Thoracic aorta (tissue), 2 donors: ENCODE results near the gene TUBGCP2. TPM values are rescaled to one million over a fixed set of nuclear protein-coding genes. Genes with fewer than 3 reads are reported as not detected.
"Not testable (repeated sequence)": the region's sequence is repeated elsewhere in the genome, so short reads cannot be mapped to it uniquely, and the experiment has no call there.

ENCODE experiments used
- ATAC-seq: fragments of 150-250 bp; one replicate; pipeline ENCODE4 v1.8.0; 2017; ENCODE audit warnings: low read depth; ENCODE audit not compliant: insufficient number of reproducible peaks, low FRiP score
- DNase-seq: peaks from one replicate; pipeline ENCODE4 v3.0.0-alpha.2; 2020; ENCODE audit warnings: low spot score
- H3K27ac ChIP-seq, 2 donors: fragments of 200-600 bp; sonication (generic); 1 replicate in 1 of 2; 2 replicates in 1 of 2; pipeline ENCODE4 v1.5.1; 2016; ENCODE audit warnings: mild to moderate bottlenecking in 2 of 2, moderate library complexity in 2 of 2
- H3K27me3 ChIP-seq: fragments of 200-600 bp; sonication (generic); replicated peaks from 2 replicates; pipeline ENCODE4 v1.6.0; 2016; ENCODE audit warnings: mild to moderate bottlenecking; ENCODE audit not compliant: insufficient read depth
- H3K36me3 ChIP-seq: fragments of 200-600 bp; sonication (generic); one replicate; pipeline ENCODE4 v1.5.1; 2016
- H3K4me1 ChIP-seq, 2 donors: fragments of 200-600 bp; sonication (generic); 1 replicate in 1 of 2; 2 replicates in 1 of 2; pipeline versions ENCODE4 v1.5.1 to v1.6.0; 2016; ENCODE audit warnings: low read depth in 2 of 2, mild to moderate bottlenecking in 1 of 2; ENCODE audit not compliant: control insufficient read depth in 1 of 2
- H3K4me3 ChIP-seq: fragments of 200-600 bp; sonication (generic); 2 replicates; pipeline ENCODE4 v1.5.1; 2016; ENCODE audit warnings: mild to moderate bottlenecking
- H3K9me3 ChIP-seq: fragments of 200-600 bp; sonication (generic); 2 replicates; pipeline ENCODE4 v1.5.1; 2016
- CTCF ChIP-seq: fragments of 200-600 bp; sonication (generic); IDR thresholded peaks from one replicate; pipeline ENCODE4 v1.5.1; 2019; ENCODE audit warnings: antibody characterized with exemption
- total RNA-seq, 2 donors: library from RNA; depleted of rRNA; stranded (reverse); fragments of >200 nt; gene quantifications; one replicate each; pipeline versions ENCODE4 v1.1.0 to v1.2.3, GENCODE V29; 2016

Gene TUBGCP2
- total RNA-seq, 2 donors from 2014 or later = 51.2 to 65.5 TPM

- no peak for TF ChIP-seq CTCF
- H3K4me3 ChIP-seq = peak overlapping the region; percentile 52
- H3K36me3 ChIP-seq = no peaks in the 10 kb centered on the region
- H3K4me1 ChIP-seq = peaks cover 0 to 18% of the 10 kb centered on the region in 2 donors
- ATAC-seq = no peak
- no peaks in the 10 kb centered on the region for H3K27me3 ChIP-seq
- H3K27ac ChIP-seq = peak overlapping the region in 1 of 2 donors; percentile 52
- no peak for DNase-seq
- no peaks in the 10 kb centered on the region for H3K9me3 ChIP-seq
Measured at GRCh38 chr10:133236401-133237240, 72.1 kb downstream of the TUBGCP2 start.

GRCh38 chr10:133235932-133236331 is 72.7 kb downstream of the TUBGCP2 start:
- no peak for DNase-seq
- H3K27me3 ChIP-seq = no peaks in the 10 kb centered on the region
- H3K9me3 ChIP-seq = no peaks in the 10 kb centered on the region
- H3K36me3 ChIP-seq = no peaks in the 10 kb centered on the region
- H3K4me1 ChIP-seq = peaks cover 0 to 18% of the 10 kb centered on the region in 2 donors
- TF ChIP-seq CTCF = no peak
- peak overlapping the region in 1 of 2 donors; percentile 52 for H3K27ac ChIP-seq
- ATAC-seq = no peak
- peak overlapping the region; percentile 52 for H3K4me3 ChIP-seq

- Histone ChIP-seq H3K36me3 (no peaks in the 10 kb centered on the region), H3K9me3 (no peaks in the 10 kb centered on the region), H3K4me1 (peaks cover 0 to 18% of the 10 kb centered on the region in 2 donors), H3K27ac (peak overlapping the region in 1 of 2 donors; percentile 52), H3K4me3 (peak overlapping the region; percentile 52), H3K27me3 (no peaks in the 10 kb centered on the region)
- no peak for ATAC-seq
- TF ChIP-seq CTCF = no peak
- DNase-seq = no peak
Measured at GRCh38 chr10:133235265-133235855, 73.3 kb downstream of the TUBGCP2 start.

- H3K4me3 ChIP-seq = peak overlapping the region; percentile 52
- peaks cover 0 to 18% of the 10 kb centered on the region in 2 donors for H3K4me1 ChIP-seq
- not testable (repeated sequence) for H3K27ac ChIP-seq, H3K27me3 ChIP-seq, ATAC-seq, H3K9me3 ChIP-seq, DNase-seq, H3K36me3 ChIP-seq
Measured at GRCh38 chr10:133234796-133235195, 73.9 kb downstream of the TUBGCP2 start.

- DNase-seq (no peak), ATAC-seq (no peak)
- no peaks in the 10 kb centered on the region for H3K36me3 ChIP-seq
- H3K27ac ChIP-seq = no peak overlapping the region
- peaks cover 0 to 6% of the 10 kb centered on the region in 2 donors for H3K4me1 ChIP-seq
- H3K4me3 ChIP-seq = no peak overlapping the region
- no peak for TF ChIP-seq CTCF
- H3K9me3 ChIP-seq = no peaks in the 10 kb centered on the region
- H3K27me3 ChIP-seq = no peaks in the 10 kb centered on the region
Measured at GRCh38 chr10:133231946-133232574, 76.6 kb downstream of the TUBGCP2 start.
